ENCODE results near the gene KXD1.
A peak's percentile ranks its signal among the peaks of the same experiment; 100 is the strongest.
"Not testable (repeated sequence)": the region's sequence is repeated elsewhere in the genome, so short reads cannot be mapped to it uniquely, and the experiment has no call there.

The KXD1 gene

DNA sequence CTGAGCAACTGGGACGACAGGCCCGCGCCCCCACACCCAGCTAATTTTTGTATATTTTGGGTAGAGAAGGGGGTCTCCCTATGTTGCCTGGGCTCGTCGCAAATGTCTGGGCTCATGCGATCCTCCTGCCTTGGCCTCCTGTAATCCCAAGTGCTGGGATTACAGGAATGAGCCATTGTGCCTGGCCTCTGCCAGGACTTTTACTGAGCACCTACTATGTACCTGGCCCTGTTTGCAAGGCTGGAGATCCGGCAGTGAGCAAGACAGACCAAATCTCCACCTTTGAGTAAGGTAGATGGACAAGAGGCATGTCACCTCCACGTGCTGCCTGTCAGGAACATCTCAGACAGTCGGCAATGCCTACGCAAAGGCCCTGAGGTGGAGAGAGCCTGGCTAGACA, 21.2 kb upstream of the KXD1 start:
- no peak for DNase-seq

DNA sequence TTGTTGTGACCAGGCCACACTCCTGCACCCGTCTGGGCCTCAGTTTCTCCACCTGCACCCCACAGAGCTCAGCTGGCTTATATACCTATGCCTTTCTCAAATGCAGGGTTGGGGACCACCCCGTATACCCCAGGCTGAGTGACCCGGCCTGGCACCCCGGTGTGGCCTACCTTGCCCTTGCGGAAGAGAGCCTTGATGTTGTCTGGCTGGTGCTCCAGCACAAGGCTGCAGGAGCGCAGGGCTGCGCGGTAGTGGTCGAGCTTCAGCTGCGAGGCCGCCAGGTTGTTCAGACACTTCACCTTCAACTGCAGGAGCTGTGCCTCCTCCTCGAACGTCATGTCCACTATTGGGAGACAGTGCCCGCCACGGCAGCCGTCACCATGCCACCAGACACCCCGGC, 20.2 kb upstream of the KXD1 start:
- DNase-seq: no peak

DNA sequence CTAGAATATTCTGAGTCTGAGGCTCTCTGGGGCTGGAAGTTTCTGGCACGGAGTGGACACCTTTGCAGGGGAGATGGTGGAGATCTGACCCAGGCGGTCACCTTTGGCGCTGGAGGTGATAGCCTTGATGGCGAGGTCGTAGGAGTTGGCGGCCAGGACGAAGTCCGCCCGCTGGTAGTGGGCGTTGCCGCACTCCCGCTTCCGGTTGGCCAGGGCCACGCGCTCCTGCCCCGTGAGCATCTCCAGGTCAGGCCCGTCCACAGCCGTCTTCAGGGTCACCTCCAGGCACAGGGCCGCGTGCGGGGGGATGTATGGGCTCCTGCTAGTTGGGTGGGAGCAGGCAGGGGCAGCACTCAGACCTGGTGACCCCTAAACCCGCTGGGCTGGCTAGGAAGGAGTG, 19.6 kb upstream of the KXD1 start:
- DNase-seq: no peak

DNA sequence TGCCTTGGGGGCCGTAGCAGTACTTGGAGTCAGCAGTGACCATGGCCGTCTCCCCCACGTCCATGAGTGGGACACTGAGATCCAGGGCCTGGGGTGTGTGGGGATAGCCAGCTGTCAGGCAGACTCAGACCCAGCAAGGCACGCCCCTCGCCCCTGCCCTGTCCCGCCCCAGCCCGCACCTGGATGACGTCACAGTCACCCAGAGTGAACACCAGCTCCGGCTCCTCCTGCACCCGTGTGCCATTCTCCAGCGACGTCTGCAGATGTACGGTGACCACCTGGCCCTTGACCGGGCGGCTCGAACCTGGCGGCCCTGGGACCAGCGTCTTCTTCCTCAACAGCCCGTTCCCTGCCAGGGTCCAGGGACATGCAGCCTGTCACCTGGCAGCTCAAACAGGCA, 18.3 kb upstream of the KXD1 start:
- DNase-seq: no peak

DNA sequence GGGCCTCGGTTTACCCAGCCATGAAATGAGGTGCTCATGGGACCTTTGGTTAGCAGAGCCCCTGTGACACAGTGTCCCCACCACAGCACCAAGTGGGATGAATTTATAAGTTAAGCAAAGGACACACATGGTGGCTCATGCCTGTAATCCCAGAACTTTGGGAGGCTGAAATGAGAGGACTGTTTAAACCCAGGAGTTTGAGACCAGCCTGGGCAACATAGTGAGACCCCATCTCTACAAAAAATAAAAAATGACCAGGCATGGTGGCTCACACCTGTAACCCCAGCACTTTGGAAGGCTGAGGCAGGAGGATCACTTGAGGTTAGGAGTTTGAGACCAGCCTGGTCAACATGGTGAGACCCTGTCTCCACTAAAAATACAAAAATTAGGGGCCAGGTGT, 17.5 kb upstream of the KXD1 start:
- not testable (repeated sequence) for DNase-seq

DNA sequence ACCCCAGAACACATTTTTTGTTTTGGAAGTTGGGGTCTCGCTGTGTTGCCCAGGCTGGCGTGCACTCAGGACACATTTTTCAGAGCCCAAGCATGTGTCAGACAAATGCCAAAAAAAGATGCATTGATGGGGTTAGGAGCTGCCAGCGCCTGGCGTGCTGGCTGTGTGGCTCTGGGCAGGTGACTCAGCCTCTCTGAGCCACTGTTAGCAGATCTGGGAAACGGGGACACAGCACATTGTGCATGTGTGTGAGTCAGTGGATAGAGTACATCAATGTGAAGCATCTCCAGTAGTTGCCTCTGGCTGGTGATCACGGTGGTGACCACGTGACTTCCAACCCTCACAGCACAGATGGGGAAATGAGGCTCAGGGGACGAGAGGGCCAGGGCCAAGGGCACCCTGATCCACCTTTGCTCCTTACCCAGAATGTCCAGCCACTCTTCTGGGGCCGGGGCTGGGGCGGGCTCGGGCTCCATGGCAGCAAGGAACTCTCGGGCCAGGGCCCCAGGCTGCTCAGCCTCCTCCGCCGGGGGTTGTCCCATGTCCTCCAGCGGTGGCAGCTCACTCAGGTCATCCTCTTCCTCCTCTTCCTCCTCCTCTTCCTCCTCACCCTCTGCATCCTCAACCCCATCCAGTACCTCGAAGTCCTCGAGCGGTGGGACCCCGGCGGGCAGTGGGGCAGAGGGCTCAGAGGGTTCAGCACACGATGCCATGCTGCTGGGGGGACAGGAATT, 16.2 kb upstream of the KXD1 start:
- DNase-seq: no peak

DNA sequence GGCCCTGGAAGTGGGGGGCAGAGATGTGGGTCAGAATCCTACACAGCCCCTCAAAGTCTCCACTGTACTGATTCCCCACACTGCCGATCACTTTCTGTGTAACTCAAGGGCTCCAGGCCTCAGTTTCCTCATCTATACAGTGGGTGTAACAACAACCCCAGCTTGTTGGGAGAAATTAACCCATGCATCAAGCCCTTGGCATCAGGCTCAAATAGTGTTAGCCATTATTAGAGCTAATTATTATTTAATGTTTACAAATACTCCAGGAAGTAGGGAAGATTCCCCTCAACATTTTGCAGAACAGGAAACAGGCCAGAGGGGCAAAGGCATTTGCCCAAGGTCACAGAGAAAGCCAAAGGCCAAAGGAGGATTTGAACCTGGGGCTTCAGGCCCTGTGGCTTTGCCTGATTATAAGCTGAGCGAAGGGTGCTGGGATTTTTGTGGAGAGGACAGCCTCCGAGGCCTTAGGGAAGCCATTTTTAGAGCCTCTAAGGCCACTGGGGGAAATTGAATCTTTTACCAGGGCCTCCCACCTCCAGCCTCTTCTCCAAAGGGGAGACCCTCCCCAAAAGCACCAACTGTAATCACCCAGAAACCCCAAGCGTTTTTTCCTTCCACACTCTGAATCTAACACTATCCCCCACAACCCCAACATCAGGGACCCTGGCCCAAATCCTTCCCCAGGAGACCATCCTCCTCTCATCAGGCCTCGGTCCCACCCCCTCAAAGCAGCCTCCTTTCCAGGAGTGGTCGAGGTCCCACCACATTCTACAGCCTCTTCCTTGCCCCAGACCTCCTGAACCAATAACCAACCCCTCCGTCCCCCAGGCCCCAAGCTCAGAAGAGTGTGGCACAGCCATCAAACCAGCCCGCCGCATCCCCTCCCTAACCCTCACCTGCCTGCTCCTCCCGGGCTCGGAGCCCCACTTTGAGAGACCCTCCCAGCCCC, 15.4 kb upstream of the KXD1 start:
- DNase-seq: peak; percentile 16

DNA sequence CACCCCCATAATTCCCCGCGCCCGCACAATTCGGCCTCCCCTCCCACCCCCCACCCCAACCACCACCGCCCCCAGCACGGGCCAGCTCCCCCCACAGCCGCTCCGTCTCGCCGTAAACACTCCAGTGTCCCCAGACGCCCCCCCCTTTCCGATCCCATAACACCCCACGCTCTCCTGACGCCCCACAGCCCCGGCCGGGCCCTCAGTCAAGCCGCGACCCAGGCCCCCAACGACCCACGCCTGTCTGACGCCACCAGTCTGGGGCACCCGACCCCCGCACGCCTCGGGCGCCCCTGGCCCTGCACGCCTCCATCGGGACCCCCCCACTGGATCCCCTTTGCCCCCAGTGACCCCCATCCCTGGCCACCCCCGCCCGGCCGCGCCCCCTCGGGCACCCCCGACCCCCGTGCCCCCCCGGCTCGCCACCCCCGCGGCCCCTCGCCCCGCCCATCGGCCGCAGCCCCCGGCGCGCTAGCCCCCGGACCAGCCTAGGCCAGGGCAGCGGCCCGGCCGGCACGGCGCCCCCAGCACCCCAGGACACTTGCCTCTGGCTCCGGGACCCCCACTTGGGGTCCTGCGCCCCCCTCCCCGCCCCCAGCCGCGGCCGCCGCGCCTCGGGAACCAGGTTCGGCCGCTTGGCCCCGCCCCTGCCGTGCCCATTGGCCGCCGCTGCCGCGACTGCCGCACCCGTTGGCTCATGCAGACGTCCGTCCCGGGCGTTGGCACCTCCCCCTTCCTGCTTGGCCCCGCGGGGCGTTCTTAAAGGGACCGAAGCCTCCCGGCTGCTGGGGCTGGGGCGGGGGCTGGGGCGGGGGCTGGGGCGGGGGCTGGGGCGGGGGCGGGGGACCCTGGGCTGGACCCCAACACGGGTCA, 14.5 kb upstream of the KXD1 start, which contains the start of gene FKBP8:
Gene FKBP8, minus strand, starts transcription at position 633 of the 873 bp plus-strand sequence. CDS start 1,603 bp downstream, outside the sequence.
- DNase-seq: peak; percentile 91

DNA sequence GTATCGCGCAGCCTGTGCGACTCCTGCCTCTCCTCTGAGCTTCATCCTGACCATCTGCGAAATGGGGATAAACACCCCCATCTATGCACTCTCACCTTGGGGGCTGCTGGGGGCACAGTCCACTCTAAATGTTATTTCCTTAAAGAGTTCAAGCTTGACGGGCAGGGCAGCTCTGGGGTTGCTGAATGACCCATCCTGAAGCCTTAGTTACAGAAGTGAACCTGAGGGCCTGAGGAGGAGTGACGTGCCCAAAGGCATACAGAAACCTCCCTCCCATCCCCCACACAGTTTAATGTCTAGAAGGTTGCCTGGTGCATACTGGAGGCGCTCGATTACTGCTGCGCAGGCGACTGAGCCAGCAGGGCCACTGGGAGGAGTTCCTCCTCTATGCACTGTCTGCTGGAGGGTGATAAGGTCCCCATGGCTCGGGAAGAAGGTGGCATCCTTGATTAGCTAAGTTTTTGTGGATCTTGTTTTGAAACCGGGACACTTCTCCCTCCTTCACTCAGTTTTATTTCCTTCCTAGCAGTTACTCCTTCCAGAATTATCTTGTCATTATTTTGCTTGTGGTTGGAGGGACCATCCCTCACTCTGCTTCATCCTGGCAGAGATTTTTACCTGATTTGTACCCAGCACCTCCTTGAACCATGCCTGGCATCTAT, 13.7 kb upstream of the KXD1 start:
- peak; percentile 59 for DNase-seq

DNA sequence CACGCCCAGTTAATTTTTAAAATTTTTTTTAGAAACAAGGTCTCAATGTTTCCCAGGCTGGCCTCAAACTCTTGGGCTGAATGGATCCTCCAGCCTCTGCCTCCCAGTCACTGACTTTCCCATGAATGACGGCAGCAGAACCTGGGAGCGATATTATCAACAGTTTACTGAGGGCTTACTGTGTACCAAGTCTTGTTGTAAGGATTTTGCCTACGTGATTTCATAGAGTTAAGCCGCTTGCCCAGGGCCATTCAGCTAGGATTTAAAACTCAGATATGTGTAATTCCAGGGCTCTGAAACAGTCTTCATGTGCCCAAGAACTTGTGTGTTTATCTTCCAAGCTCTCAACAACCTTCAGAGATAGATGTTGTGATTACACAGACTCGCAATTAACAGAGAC, 6.0 kb upstream of the KXD1 start:
- DNase-seq: no peak

DNA sequence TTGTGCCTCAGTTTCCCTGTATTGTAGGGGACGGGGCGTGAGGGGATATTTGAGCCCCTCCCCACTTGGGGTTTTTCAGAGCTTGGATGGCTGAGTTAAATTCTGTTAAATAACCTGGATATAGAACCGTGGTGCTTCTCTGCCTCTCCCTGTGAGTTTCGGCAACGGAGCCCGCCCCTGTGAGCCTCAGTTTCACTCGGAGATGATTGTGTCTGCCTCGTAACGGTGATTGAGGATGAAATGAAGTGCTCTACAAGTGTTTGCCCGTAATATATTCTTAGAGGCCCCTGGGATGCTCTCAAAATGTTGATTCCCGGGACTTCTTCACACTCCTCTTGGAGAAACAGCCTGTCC, 509 bp downstream of the KXD1 start:
- no peak for DNase-seq

DNA sequence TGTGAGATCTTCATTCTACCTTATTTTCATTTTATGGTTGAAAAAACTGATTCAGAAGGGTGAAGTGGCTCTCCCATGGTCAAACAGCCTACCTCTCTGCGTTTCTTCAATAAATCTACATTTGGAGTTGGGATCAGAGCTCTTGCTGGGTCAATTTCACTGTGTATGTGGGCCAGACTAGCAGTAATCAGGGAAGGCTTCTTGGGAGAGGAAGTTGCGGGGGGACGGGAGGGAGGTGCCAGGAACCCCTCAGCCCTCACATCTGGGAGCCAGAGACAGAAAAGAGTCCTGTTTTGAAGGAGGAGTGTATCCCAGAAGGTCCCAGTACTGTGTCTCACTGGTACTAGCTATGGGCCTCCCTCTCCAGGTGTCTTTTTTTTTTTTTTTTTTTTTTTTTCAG, 934 bp downstream of the KXD1 start:
- DNase-seq: no peak

DNA sequence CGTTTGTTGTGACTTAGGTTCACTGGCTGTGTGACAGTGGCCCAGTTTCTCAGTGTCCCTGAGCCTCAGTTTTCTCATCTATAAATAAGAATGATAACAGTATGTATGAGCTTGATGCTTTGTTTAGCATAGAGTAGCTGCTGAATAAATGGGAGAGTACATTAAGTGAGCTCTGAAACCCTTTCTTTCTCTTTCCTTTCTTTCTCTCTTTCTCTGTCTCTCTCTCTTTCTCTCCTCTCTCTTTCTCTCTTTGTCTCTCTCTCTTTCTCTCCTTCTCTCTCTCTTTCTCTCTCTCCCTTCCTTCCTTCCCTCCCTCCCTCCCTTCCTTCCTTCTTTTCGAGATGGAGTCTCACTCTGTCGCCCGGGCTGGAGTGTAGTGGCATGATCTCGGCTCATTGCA, 2.0 kb downstream of the KXD1 start:
- no peak for DNase-seq

DNA sequence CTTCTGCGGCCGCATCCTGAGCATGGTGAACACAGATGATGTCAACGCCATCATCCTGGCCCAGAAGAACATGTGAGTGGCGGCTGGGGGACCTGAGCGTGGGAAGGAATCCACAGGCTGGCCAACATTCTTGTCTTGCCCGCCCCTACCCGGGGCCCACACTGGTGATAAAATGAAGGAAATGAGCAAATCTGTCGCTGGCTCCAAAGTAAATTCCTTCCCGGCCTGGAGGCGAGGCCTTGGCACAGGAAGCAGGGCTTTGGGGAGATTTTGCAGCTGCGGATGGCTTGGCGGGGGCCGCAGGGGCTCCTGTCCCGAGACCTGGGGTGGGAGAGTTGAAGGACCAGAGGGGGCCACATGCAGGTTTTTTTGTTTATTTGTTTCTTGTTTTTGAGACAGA, 4.4 kb downstream of the KXD1 start:
- DNase-seq: no peak

DNA sequence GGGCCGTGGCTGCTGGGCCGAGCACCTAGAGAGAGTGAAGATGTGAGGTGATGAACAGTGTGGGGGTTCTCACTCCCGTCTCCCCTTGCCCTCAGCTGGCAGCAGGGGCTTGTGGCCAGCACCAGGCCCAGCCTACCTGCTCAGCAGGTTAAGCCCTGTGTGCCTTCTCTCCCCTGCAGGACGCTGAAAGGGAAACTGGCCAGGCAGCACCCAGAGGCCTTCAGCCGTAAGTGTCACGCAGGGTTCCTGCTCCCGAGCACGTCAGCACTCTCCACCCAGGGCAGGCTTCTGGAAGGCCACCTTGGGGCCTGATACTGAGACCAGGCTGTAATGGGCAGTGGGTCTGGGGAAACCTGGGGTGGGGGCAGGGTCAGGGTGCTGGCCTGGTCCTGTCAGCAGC, 9.3 kb downstream of the KXD1 start:
- no peak for DNase-seq

DNA sequence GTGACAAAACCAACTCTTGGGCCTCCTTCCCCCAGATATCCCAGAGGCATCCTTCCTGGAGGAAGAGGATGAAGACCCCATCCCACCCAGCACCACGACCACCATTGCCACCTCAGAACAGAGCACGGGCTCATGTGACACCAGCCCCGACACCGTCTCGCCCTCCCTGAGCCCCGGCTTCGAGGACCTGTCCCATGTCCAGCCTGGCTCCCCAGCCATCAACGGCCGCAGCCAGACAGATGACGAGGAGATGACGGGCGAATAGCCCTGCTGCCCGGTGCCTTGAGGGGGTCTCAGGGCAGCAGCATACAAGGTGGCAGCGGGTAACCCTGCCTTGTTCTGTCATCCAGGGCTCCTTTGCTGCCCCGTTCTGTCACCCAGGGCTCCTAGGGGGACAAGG, 10.7 kb downstream of the KXD1 start:
- no peak for DNase-seq

DNA sequence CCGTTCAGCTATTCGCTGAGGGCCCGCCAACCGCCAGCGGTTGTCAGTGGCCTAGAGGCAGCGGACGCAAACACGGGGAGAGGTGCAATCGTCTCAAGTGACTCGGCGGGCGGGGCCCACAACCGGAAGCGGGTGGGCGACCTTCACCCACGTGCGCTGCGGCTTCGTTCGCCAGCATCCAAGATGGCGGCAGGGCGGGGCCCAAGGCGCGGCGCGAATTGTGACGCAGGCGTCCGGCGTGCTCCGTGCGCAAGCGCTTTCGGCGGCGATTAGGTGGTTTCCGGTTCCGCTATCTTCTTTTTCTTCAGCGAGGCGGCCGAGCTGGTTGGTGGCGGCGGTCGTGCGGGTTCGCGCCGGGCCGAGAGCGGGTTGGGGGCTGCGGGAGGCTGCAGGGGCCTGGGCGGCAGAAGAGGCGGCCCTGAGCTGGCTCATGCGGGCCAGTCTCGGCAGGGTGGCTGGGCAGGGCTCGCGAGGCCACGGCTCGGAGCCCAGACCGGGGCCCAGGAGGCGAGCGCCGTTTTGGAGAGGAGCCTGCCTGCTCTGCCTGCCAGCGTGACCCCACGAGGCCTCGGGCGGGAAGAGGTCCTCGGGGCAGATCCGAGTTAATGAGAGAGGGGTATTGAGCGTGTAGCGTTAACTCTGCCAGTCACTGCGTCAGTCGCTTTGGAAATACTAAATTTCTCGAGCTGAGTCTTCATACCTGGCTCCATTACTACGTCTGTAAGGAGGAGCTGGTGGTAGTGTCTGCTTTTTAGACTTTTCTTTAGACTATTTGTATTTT, 14.1 kb downstream of the KXD1 start, which contains the start of gene UBA52:
Gene UBA52, plus strand, starts transcription at position 294 of the 781 bp plus-strand sequence. CDS start 1,444 bp downstream, outside the sequence.
- peak; percentile 98 for DNase-seq

DNA sequence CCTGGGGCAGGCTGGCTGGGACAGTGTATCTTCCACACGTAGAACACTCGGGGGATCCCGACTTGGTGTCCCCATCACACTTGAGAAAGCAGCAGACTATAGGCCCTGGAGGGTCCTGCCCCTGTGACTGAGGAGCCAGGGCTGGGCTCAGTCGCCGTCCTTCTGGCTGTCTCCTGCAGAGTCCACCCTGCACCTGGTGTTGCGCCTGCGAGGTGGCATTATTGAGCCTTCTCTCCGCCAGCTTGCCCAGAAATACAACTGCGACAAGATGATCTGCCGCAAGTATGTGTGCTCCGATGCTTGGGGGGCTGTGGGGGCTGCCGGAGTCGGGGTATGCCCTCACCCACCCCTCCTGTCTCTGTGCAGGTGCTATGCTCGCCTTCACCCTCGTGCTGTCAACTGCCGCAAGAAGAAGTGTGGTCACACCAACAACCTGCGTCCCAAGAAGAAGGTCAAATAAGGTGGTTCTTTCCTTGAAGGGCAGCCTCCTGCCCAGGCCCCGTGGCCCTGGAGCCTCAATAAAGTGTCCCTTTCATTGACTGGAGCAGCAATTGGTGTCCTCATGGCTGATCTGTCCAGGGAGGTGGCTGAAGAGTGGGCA, 17.1 kb downstream of the KXD1 start:
- DNase-seq: no peak

DNA sequence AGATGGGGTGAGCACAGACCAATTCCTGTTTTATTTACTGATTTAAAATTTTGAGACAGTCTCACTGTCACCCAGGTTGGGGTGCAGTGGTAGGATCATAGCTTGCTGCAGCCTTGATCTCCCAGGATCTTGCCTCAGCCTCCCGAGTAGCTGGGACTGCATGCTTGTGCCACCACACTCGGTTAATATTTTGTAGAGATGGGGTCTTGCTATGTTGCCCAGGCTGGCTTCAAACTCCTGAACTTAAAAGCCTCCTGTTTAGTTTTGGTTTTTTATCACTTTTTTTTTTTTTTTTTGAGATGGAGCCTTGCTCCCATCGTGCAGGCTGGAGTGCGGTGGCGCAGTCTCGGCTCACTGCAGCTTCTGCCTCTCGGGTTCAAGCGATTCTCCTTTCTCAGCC, 18.7 kb downstream of the KXD1 start:
- DNase-seq: no peak

DNA sequence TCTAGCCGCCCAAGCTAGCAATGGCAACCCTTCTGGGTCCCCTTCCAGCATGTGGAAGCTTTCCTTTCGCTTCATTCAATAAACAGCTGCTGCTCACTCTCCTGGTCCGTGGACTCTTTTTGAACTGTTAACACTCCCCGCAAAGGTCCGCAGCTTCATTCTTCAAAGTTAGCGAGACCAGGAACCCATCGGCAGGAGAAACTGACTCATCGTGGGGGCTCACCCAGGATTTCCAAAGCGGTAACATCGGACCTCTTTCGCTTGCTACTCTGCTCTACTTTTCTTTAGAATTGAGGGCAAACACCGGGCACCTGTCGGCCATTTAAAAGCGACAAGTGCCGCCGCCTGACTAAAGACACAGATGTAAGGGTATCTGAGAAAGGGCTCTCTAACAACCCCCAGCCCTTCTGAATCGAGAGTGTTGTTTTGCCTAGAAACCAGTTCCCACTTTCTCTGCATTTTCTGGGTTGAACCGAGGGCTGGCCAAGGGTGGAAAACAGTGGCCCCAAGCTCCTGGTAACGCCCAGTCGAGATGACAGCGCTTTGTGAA, 19.8 kb downstream of the KXD1 start:
- DNase-seq: no peak

DNA sequence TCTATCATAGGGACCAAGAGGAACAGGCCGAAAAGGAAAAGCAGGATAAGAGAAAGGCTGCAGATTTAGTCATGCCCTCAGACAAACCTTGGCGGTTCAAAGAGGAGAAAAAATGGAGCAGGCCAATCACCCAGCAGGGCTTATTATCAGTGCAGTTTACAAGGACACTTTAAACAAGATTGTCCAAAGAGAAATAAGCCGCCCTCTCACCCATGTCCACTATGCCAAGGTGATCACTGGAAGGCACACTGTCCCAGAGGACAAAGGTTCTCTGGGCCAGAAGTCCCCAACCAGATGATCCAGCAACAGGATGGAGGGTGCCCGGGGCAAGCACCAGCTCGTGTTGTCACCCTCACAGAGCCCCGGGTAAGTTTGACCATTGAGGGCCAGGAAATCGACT, 22.6 kb downstream of the KXD1 start:
- no peak for DNase-seq

All from T-helper 9 cell (primary cell).